Hepatocyte (in vitro differentiated cells): ENCODE results near the gene LRTM1. TPM values are rescaled to one million over a fixed set of nuclear protein-coding genes. Genes with fewer than 3 reads are reported as not detected.

Experiments used
- DNase-seq: peaks from one replicate; pipeline ENCODE4 v3.0.0-alpha.2; 2016; ENCODE audit warnings: low spot score
- H2AFZ ChIP-seq: fragments of 200-600 bp; sonication (generic); 2 replicates; pipeline ENCODE4 v1.6.0; 2016; ENCODE audit warnings: antibody characterized with exemption, mild to moderate bottlenecking
- H3K27ac ChIP-seq: fragments of 200-600 bp; sonication (generic); 2 replicates; pipeline ENCODE4 v1.5.1; 2016; ENCODE audit warnings: mild to moderate bottlenecking
- H3K27me3 ChIP-seq: fragments of 200-600 bp; sonication (generic); 2 replicates; pipeline ENCODE4 v1.6.1; 2016
- H3K36me3 ChIP-seq: fragments of 200-600 bp; sonication (generic); replicated peaks from 2 replicates; pipeline ENCODE4 v1.5.1; 2016; ENCODE audit warnings: low read depth; ENCODE audit not compliant: insufficient read depth
- H3K4me1 ChIP-seq: fragments of 200-600 bp; sonication (generic); 2 replicates; pipeline ENCODE4 v1.5.1; 2016; ENCODE audit warnings: mild to moderate bottlenecking, moderate library complexity; ENCODE audit not compliant: insufficient read depth
- H3K4me2 ChIP-seq: fragments of 200-600 bp; sonication (generic); 2 replicates; pipeline ENCODE4 v1.6.0; 2016
- H3K4me3 ChIP-seq: fragments of 200-600 bp; sonication (generic); 2 replicates; pipeline ENCODE4 v1.5.1; 2016; ENCODE audit warnings: mild to moderate bottlenecking
- H3K79me2 ChIP-seq: fragments of 200-600 bp; sonication (generic); 2 replicates; pipeline ENCODE4 v1.6.0; 2017; ENCODE audit warnings: mild to moderate bottlenecking
- H3K9me2 ChIP-seq: fragments of 200-600 bp; sonication (generic); replicated peaks from 2 replicates; pipeline ENCODE4 v1.6.0; 2017; ENCODE audit warnings: mild to moderate bottlenecking; ENCODE audit not compliant: insufficient read depth
- H3K9me3 ChIP-seq: fragments of 200-600 bp; sonication (generic); 2 replicates; pipeline ENCODE4 v1.5.1; 2016; ENCODE audit warnings: low read depth, mild to moderate bottlenecking
- H4K20me1 ChIP-seq: fragments of 200-600 bp; sonication (generic); 2 replicates; pipeline ENCODE4 v1.6.0; 2016; ENCODE audit warnings: mild to moderate bottlenecking; ENCODE audit not compliant: insufficient read depth, poor library complexity, severe bottlenecking
- CTCF ChIP-seq: fragments of 200-600 bp; sonication (generic); IDR thresholded peaks from 2 replicates; pipeline ENCODE4 v1.5.1; 2016; ENCODE audit warnings: antibody characterized with exemption, mild to moderate bottlenecking; ENCODE audit not compliant: poor library complexity
- EZH2 ChIP-seq: fragments of 200-600 bp; sonication (generic); IDR thresholded peaks from 2 replicates; pipeline ENCODE4 v1.6.1; 2016; ENCODE audit warnings: antibody characterized with exemption, mild to moderate bottlenecking, borderline replicate concordance
- EZH2phosphoT487 ChIP-seq: fragments of 200-600 bp; sonication (generic); IDR thresholded peaks from one replicate; pipeline ENCODE4 v1.6.1; 2018; ENCODE audit warnings: antibody characterized with exemption, mild to moderate bottlenecking, low read depth, moderate library complexity; ENCODE audit not compliant: unreplicated experiment, severe bottlenecking
- WGBS: methylation state at CpG from one replicate; pipeline ENCODE4 v1.1.6; 2016; ENCODE audit warnings: low lambda C conversion rate; ENCODE audit errors: missing lambda C conversion rate; 5-methylcytosine and 5-hydroxymethylcytosine counted together
- polyA plus RNA-seq: library from polyadenylated mRNA; unstranded; fragments of >200 nt; fragmentation: Nextera tagmentation; extraction: Ambion mirVana; gene quantifications from 2 replicates; pipeline ENCODE4 v1.2.1, GENCODE V29; 2016
- total RNA-seq: library from RNA; depleted of rRNA; stranded (reverse); fragments of >200 nt; gene quantifications from 2 replicates; pipeline ENCODE4 v1.2.3, GENCODE V29; 2014

The LRTM1 gene
- total and polyA plus RNA-seq, 2 experiments from 2014 or later, result 0.23 TPM; not detected in 1

GRCh38 chr3:54877730-54878129 lies 50.1 kb downstream of the LRTM1 start:
- TF ChIP-seq CTCF (no peak), EZH2 (no peak), EZH2phosphoT487 (no peak)
- no peak overlapping the region for H3K27ac ChIP-seq
- H4K20me1 ChIP-seq, result no peaks in the 10 kb centered on the region
- H3K79me2 ChIP-seq, result no peaks in the 10 kb centered on the region
- peaks cover 3% of the 10 kb centered on the region for H3K4me1 ChIP-seq
- H3K36me3 ChIP-seq, result no peaks in the 10 kb centered on the region
- DNase-seq, result no peak
- 59% methylated on average over 4 of the region's 4 CpGs for WGBS
- H3K9me3 ChIP-seq, result no peaks in the 10 kb centered on the region
- no peaks in the 10 kb centered on the region for H3K9me2 ChIP-seq
- H3K4me3 ChIP-seq, result no peak overlapping the region
- no peaks in the 10 kb centered on the region for H3K27me3 ChIP-seq
- no peak overlapping the region for H2AFZ ChIP-seq
- no peak overlapping the region for H3K4me2 ChIP-seq

- no peaks in the 10 kb centered on the region for H3K27me3 ChIP-seq
- DNase-seq, result no peak
- H3K79me2 ChIP-seq, result no peaks in the 10 kb centered on the region
- no peak overlapping the region for H3K4me2 ChIP-seq
- no peak for TF ChIP-seq EZH2phosphoT487
- TF ChIP-seq CTCF, result no peak
- TF ChIP-seq EZH2, result no peak
- H4K20me1 ChIP-seq, result no peaks in the 10 kb centered on the region
- no peaks in the 10 kb centered on the region for H3K9me2 ChIP-seq
- 71% methylated on average over 5 of the region's 5 CpGs for WGBS
- no peak overlapping the region for H3K4me3 ChIP-seq
- H3K27ac ChIP-seq, result no peak overlapping the region
- H3K9me3 ChIP-seq, result no peaks in the 10 kb centered on the region
- no peaks in the 10 kb centered on the region for H3K36me3 ChIP-seq
- no peak overlapping the region for H2AFZ ChIP-seq
- H3K4me1 ChIP-seq, result no peaks in the 10 kb centered on the region
Measured at GRCh38 chr3:54876694-54877093, 51.2 kb downstream of the LRTM1 start.

- Histone ChIP-seq H3K4me2 (no peak overlapping the region), H2AFZ (no peak overlapping the region), H3K4me1 (no peaks in the 10 kb centered on the region), H3K9me2 (no peaks in the 10 kb centered on the region), H3K27me3 (no peaks in the 10 kb centered on the region), H3K79me2 (no peaks in the 10 kb centered on the region), H3K9me3 (no peaks in the 10 kb centered on the region), H3K27ac (no peak overlapping the region), H4K20me1 (no peaks in the 10 kb centered on the region), H3K4me3 (no peak overlapping the region), H3K36me3 (no peaks in the 10 kb centered on the region)
- no peak for DNase-seq
- WGBS, result 86% methylated on average over 8 of the region's 8 CpGs
- no peak for TF ChIP-seq EZH2
Measured at GRCh38 chr3:54875596-54876268, 52.1 kb downstream of the LRTM1 start.

- Histone ChIP-seq H3K9me3 (no peaks in the 10 kb centered on the region), H3K4me2 (no peak overlapping the region), H3K27me3 (no peaks in the 10 kb centered on the region), H4K20me1 (no peaks in the 10 kb centered on the region), H3K9me2 (no peaks in the 10 kb centered on the region), H3K36me3 (no peaks in the 10 kb centered on the region), H2AFZ (no peak overlapping the region), H3K4me1 (peaks cover 3% of the 10 kb centered on the region), H3K27ac (no peak overlapping the region), H3K79me2 (no peaks in the 10 kb centered on the region), H3K4me3 (no peak overlapping the region)
- no peak for TF ChIP-seq CTCF
- no peak for TF ChIP-seq EZH2phosphoT487
- TF ChIP-seq EZH2, result no peak
- no peak for DNase-seq
- WGBS, result 70% methylated on average over 7 of the region's 7 CpGs
Measured at GRCh38 chr3:54874816-54875556, 52.9 kb downstream of the LRTM1 start.
